Activated CD8-positive, alpha-beta T cell treated with anti-CD3 and anti-CD28 coated beads, Interleukin-2, amount 10 ng/mL, durations not matched to agents 7 days and 5 days (primary cell): ENCODE results near the gene GLOD4. TPM values are rescaled to one million over a fixed set of nuclear protein-coding genes. Genes with fewer than 3 reads are reported as not detected.
"Not testable (repeated sequence)": the region's sequence is repeated elsewhere in the genome, so short reads cannot be mapped to it uniquely, and the experiment has no call there.

Experiments
- ATAC-seq: fragments of 150-1000 bp; cut with Tn5 transposase; one replicate; pipeline ENCODE4 v1.10.0; 2021; ENCODE audit warnings: moderate library complexity
- CTCF ChIA-PET: fragments of 350-600 bp; sonication (Branson Sonifier 250); formaldehyde crosslinking; loops from one replicate; lab custom pipeline; 2021; ENCODE audit warnings: antibody characterized with exemption; lab: Charles Lee
- POLR2A ChIA-PET: fragments of 350-600 bp; sonication (Branson Sonifier 250); formaldehyde crosslinking; loops from one replicate; lab custom pipeline; 2021; ENCODE audit warnings: antibody characterized with exemption; lab: Charles Lee
- DNase-seq: peaks from one replicate; pipeline ENCODE4 v3.0.0-alpha.2; 2020
- H3K27ac Mint-ChIP-seq: one replicate; pipeline ENCODE4 v1.8.0; 2021; ENCODE audit warnings: mild to moderate bottlenecking, mixed read lengths
- H3K27me3 Mint-ChIP-seq: one replicate; pipeline ENCODE4 v1.8.0; 2021; ENCODE audit warnings: low read depth, mixed read lengths
- H3K36me3 Mint-ChIP-seq: one replicate; pipeline ENCODE4 v1.8.0; 2021; ENCODE audit warnings: low read depth, mixed read lengths
- H3K4me1 Mint-ChIP-seq: one replicate; pipeline ENCODE4 v1.8.0; 2021; ENCODE audit warnings: low read depth, mixed read lengths
- H3K4me3 Mint-ChIP-seq: one replicate; pipeline ENCODE4 v1.8.0; 2021; ENCODE audit warnings: mild to moderate bottlenecking, mixed read lengths
- H3K9me3 Mint-ChIP-seq: one replicate; pipeline ENCODE4 v1.8.0; 2022; ENCODE audit warnings: mixed read lengths; ENCODE audit not compliant: insufficient read depth
- total RNA-seq, 2 experiments: library from RNA; stranded (reverse); gene quantifications; one replicate each; pipeline ENCODE4 v1.2.3, GENCODE V29; 2021

Gene GLOD4, protein sequence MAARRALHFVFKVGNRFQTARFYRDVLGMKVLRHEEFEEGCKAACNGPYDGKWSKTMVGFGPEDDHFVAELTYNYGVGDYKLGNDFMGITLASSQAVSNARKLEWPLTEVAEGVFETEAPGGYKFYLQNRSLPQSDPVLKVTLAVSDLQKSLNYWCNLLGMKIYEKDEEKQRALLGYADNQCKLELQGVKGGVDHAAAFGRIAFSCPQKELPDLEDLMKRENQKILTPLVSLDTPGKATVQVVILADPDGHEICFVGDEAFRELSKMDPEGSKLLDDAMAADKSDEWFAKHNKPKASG
- 10 to 100 TPM; 57.5 to 59.1 TPM for total RNA-seq

DNA sequence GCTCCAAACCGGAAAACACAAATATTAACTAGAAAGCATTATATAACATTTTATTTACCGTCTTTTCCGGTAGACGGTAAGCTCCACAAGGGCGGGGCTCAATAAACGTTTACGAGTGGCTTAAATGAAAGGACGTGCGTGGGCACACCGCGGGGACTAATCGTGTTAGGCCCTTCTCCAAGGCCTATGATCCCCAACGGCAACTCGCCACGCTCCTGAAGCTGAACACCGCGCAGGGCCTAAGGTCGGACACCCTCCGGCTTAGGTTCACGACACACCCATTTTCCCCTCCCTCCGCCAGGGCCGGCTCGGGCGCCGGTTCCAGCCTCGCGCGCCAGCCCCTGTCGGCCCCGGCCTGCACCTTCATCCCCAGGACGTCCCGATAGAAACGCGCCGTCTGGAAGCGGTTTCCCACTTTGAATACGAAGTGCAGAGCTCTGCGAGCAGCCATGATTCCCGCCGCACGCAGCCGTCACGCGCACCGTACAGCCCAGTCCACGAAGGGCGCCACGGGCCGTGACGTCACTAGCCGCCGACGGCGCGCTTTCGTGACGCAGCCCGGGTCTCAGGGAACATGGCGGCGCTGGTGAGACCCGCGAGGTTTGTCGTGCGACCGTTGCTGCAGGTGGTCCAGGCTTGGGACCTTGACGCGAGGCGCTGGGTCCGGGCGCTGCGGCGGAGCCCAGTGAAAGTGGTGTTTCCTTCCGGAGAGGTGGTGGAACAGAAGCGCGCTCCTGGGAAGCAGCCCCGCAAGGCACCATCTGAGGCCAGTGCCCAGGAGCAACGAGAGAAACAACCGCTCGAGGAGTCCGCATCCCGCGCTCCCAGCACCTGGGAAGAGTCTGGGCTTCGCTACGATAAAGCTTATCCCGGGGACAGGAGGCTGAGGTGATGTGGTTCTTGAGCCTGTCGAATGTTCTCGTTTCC is at the start of gene GLOD4, which contains the start of gene MRM3:
GLOD4 (minus strand) TSS at position 476 of the 927 bp plus-strand sequence; CDS start at position 451, 25 bp downstream.
MRM3 (plus strand) TSS at position 549 of the 927 bp plus-strand sequence; CDS start at position 575, 26 bp downstream.
- Mint-ChIP-seq H3K27me3 (no peaks in the 10 kb centered on the region), H3K36me3 (peaks cover 28% of the 10 kb centered on the region), H3K4me3 (peak within 1 kb of the TSS; percentile 96), H3K9me3 (no peaks in the 10 kb centered on the region), H3K27ac (peak within 1 kb of the TSS; percentile 96), H3K4me1 (peaks cover 32% of the 10 kb centered on the region)
- peak; percentile 94 for DNase-seq
- ChIA-PET CTCF (interaction anchor here (0.8 to 5.9 kb wide), 15 partner anchors 9 to 370 kb away, joined by 3 to 42 read pairs (median 4); partner anchors contain the start of genes NXN and TIMM22), POLR2A (interaction anchor here (0.6 to 3.3 kb wide), 21 partner anchors 8 to 396 kb away, joined by 3 to 17 read pairs (median 4); partner anchors contain the start of genes GEMIN4, NXN and TIMM22)
- peak; percentile 94 for ATAC-seq

- ChIA-PET CTCF (no interaction called here), POLR2A (interaction anchor here (0.6 kb wide), 1 partner anchor 9 kb away, joined by 3 read pairs; no protein-coding TSS in a partner anchor)
- H3K4me1 Mint-ChIP-seq = no peaks in the 10 kb centered on the region
- H3K4me3 Mint-ChIP-seq = no peak overlapping the region
- H3K36me3 Mint-ChIP-seq = no peaks in the 10 kb centered on the region
- ATAC-seq (no peak), DNase-seq (no peak)
- no peaks in the 10 kb centered on the region for H3K9me3 Mint-ChIP-seq
- no peaks in the 10 kb centered on the region for H3K27me3 Mint-ChIP-seq
- H3K27ac Mint-ChIP-seq = no peak overlapping the region
Observed at GRCh38 chr17:830950-831349, 48.9 kb upstream of the GLOD4 start.

- ChIA-PET POLR2A (no interaction called here), CTCF (no interaction called here)
- DNase-seq (no peak), ATAC-seq (no peak)
- Mint-ChIP-seq H3K27me3 (no peaks in the 10 kb centered on the region), H3K9me3 (no peaks in the 10 kb centered on the region), H3K27ac (no peak overlapping the region), H3K36me3 (no peaks in the 10 kb centered on the region), H3K4me3 (no peak overlapping the region), H3K4me1 (no peaks in the 10 kb centered on the region)
Observed at GRCh38 chr17:830381-830780, 48.3 kb upstream of the GLOD4 start.

GRCh38 chr17:829614-830013 is 47.5 kb upstream of the GLOD4 start:
- DNase-seq, CTCF ChIA-PET, H3K36me3 Mint-ChIP-seq, H3K4me1 Mint-ChIP-seq, H3K27me3 Mint-ChIP-seq, H3K27ac Mint-ChIP-seq, H3K9me3 Mint-ChIP-seq, ATAC-seq, H3K4me3 Mint-ChIP-seq, POLR2A ChIA-PET: not testable (repeated sequence)

GRCh38 chr17:828761-829160 is 46.7 kb upstream of the GLOD4 start:
- Mint-ChIP-seq H3K36me3 (no peaks in the 10 kb centered on the region), H3K4me1 (no peaks in the 10 kb centered on the region), H3K27me3 (no peaks in the 10 kb centered on the region), H3K4me3 (no peak overlapping the region), H3K27ac (no peak overlapping the region), H3K9me3 (no peaks in the 10 kb centered on the region)
- ChIA-PET CTCF (no interaction called here), POLR2A (no interaction called here)
- no peak for ATAC-seq
- DNase-seq = no peak

DNA sequence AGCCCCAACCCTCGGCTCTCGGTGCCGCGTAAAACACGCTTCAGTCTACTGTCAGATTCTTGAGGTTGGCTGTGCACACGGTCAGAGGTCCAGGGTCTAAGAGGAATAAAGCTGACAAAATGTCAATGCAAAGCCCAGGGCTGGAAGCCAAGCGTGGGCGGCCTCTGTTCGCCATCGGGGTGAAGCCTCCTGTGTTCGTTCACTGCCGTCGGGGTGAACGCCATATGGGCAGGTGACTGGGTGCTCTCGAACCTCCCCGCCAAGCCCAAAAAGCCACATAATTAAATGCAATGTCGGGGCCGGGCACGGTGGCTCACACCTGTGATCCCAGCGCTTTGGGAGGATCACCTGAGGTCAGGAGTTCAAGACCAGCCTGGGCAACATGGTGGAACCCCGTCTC is 44.7 kb upstream of the GLOD4 start:
- H3K4me3 Mint-ChIP-seq = no peak overlapping the region
- CTCF ChIA-PET = no interaction called here
- no peaks in the 10 kb centered on the region for H3K4me1 Mint-ChIP-seq
- no peak for ATAC-seq
- no peak overlapping the region for H3K27ac Mint-ChIP-seq
- POLR2A ChIA-PET = no interaction called here
- no peaks in the 10 kb centered on the region for H3K36me3 Mint-ChIP-seq
- DNase-seq = no peak
- no peaks in the 10 kb centered on the region for H3K9me3 Mint-ChIP-seq
- H3K27me3 Mint-ChIP-seq = no peaks in the 10 kb centered on the region

DNA sequence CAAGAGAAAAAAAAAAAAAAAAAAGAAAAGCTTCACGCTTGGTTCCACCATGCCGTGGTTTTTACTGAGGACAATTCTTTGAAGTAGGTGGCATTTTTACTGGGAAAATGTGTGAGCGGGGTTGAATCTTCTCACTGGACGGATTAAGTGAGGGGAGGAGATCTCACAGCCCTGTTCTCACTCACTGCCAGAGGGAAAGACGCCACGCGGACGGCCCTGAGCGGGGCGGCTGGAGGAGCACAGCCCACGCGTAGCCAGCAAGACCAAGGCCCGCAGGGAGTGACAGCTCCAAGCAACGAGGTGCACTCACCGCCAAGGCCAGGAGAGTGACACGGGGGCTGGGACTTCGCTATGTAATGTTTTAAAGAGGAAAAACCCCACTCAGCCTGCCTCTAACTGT is 43.1 kb upstream of the GLOD4 start:
- Mint-ChIP-seq H3K9me3 (no peaks in the 10 kb centered on the region), H3K4me1 (no peaks in the 10 kb centered on the region)
- DNase-seq = no peak

DNA sequence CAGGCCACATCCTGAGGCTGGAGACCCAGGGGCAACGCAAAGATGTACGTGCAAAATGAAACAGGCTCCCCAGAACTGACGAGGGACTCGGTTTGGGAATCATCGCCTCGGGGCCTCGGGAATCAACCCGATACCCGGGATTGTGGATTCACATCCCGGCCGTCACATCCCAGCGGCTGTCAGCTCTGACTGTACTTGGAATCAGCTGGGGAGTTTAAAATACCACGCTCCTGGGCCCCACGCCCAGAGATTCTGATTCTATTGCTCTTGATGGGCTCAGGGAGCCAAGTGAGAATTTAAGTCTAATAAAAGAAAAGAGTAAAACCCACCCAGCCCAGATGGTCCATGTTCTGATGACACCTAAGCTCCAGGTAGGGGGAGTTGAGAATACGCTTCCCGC is 42.3 kb upstream of the GLOD4 start:
- no peaks in the 10 kb centered on the region for H3K27me3 Mint-ChIP-seq
- CTCF ChIA-PET = no interaction called here
- ATAC-seq (no peak), DNase-seq (no peak)
- POLR2A ChIA-PET = no interaction called here
- no peak overlapping the region for H3K27ac Mint-ChIP-seq
- no peaks in the 10 kb centered on the region for H3K9me3 Mint-ChIP-seq
- no peaks in the 10 kb centered on the region for H3K4me1 Mint-ChIP-seq
- H3K4me3 Mint-ChIP-seq = no peak overlapping the region
- no peaks in the 10 kb centered on the region for H3K36me3 Mint-ChIP-seq

More for the DNA sequence above, 43.1 kb upstream of the GLOD4 start:
- no peak overlapping the region for H3K27ac Mint-ChIP-seq
- H3K36me3 Mint-ChIP-seq = no peaks in the 10 kb centered on the region
- ChIA-PET POLR2A (no interaction called here), CTCF (no interaction called here)
- H3K27me3 Mint-ChIP-seq = no peaks in the 10 kb centered on the region
- H3K4me3 Mint-ChIP-seq = no peak overlapping the region
- ATAC-seq = no peak

DNA sequence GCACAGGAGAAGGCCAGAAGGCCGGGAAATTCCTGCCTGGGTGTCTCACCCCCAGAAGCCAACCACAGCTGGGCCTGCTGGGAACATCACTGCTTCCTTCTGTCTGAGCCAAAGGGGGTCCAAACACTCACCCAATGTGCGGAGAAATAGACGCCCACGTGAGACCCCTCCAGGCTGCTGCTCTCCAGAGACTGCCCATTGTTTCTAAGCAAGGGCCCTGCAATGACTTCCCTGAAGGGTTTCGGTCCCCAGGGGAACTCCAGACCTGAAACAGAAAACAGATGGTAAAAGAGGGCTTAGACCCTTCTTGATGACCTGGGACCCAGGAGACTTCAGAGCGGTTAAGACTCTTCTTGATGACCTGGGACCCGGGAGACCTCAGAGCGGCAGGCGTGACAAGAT is 41.4 kb upstream of the GLOD4 start:
- no peak overlapping the region for H3K4me3 Mint-ChIP-seq
- CTCF ChIA-PET = no interaction called here

GRCh38 chr17:819251-819650 is 37.2 kb upstream of the GLOD4 start:
- H3K27ac Mint-ChIP-seq = no peak overlapping the region
- no peaks in the 10 kb centered on the region for H3K27me3 Mint-ChIP-seq
- POLR2A ChIA-PET = no interaction called here
- no peak overlapping the region for H3K4me3 Mint-ChIP-seq
- CTCF ChIA-PET = no interaction called here
- DNase-seq (no peak), ATAC-seq (no peak)
- H3K9me3 Mint-ChIP-seq = no peaks in the 10 kb centered on the region
- no peaks in the 10 kb centered on the region for H3K4me1 Mint-ChIP-seq
- no peaks in the 10 kb centered on the region for H3K36me3 Mint-ChIP-seq

More for the DNA sequence above, 41.4 kb upstream of the GLOD4 start:
- ATAC-seq = no peak
- Mint-ChIP-seq H3K36me3 (no peaks in the 10 kb centered on the region), H3K9me3 (no peaks in the 10 kb centered on the region), H3K27me3 (no peaks in the 10 kb centered on the region), H3K27ac (no peak overlapping the region), H3K4me1 (no peaks in the 10 kb centered on the region)
- POLR2A ChIA-PET = no interaction called here
- DNase-seq = no peak

- POLR2A ChIA-PET = no interaction called here
- Mint-ChIP-seq H3K4me3 (no peak overlapping the region), H3K36me3 (no peaks in the 10 kb centered on the region), H3K27ac (no peak overlapping the region), H3K27me3 (no peaks in the 10 kb centered on the region), H3K9me3 (no peaks in the 10 kb centered on the region), H3K4me1 (no peaks in the 10 kb centered on the region)
- DNase-seq (no peak), ATAC-seq (no peak)
- CTCF ChIA-PET = no interaction called here
Observed at GRCh38 chr17:814371-814770, 32.3 kb upstream of the GLOD4 start.
